CD4-positive, alpha-beta T cell treated with Interleukin-17A for 4 hours (primary cell): ENCODE measurements around the gene R3HDM1.

Source experiments
- DNase-seq: peaks from one replicate; pipeline ENCODE4 v3.0.0-alpha.2; 2020; ENCODE audit warnings: mixed read lengths

Gene R3HDM1

GRCh38 chr2:135728064-135728743, 196.9 kb downstream of the R3HDM1 start:
- no peak for DNase-seq

GRCh38 chr2:135732561-135732960, 201.3 kb downstream of the R3HDM1 start:
- DNase-seq = no peak

DNA sequence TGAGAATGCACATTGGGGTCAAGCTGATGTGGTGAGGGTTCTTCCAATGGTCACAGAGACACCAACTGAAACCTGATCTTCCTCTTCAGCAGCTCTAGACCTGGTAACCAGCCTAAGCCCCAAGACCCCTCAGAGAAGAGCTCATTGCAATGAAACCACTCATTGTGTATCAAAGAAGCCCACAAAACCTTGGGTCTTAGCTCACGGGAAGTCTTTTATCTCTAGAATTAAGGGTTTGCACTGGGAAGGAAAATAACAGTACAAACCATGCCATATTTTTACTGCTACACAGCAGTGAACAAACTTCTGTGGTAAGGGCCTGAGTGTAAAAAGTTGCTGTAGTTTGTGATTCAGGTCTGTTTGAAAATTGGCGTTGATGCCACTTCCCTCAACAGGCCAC, 201.8 kb downstream of the R3HDM1 start:
- DNase-seq = no peak

GRCh38 chr2:135736546-135736945, 205.3 kb downstream of the R3HDM1 start:
- DNase-seq = no peak

GRCh38 chr2:135740206-135740605, 208.9 kb downstream of the R3HDM1 start:
- DNase-seq = no peak

DNA sequence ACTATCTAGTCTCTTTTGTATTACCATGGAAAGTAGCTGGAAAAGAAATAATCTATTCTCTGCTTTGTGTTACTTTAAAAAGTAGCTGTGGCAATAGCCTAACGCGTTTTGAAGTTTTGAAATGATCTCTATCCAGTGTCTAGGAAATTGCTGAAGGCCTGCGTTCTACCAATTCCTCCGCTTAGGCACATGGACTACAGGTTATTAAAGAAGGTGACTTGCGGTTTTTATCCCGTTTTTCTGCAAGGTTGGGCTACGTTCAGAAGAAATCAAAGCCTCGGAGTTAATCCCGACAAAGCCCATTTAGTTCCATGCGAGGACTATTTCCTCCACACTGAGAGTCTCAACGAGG, 209.7 kb downstream of the R3HDM1 start:
- DNase-seq = no peak

DNA sequence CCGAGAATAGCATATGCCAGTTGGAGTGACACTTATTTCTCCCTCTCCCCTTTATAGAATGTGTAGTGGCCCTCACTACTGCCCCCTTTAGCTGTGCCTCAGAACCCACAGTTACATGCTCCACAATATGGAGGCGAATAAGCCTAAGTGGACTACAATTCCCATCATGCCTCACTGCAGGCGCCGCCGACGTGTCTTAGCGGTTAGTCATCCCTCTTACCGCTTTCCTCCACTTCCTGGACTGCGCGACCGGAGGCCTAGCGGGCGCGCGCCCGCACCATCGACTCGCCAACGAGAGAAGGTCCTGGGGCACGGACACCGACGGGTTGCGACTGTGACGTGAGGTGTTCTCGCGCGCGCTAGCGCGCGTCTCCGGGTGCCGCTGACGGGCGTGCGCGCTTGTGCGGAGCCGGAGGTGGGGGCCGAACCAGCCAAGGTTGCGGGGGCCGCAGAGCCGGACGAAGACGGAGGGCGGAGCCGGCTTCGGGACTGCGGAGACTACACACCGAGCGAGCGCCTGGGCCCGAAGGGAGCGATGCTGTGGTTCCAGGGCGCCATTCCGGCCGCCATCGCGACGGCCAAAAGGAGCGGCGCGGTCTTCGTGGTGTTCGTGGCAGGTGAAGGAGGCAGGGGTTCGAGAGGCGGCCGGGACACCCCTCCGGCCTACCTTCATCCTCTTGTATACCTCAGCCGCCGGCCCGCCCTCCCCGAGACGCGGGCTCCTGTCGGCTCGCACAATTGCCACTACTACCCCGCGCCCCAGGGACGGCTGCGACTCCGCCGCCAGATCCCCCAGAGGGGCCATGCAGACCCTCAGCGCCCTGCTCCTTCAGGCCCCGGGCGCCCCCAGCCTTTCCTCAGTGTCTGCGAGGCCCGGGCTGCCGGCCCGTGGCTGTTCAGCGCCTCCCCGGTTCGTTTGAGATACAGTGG, 210.4 kb downstream of the R3HDM1 start, which contains the start of gene UBXN4:
Gene UBXN4, plus strand, starts transcription at position 461 of the 930 bp plus-strand sequence. Its CDS starts 75 bp downstream, at position 536.
- DNase-seq = peak; percentile 95

GRCh38 chr2:135742325-135742757, 211.1 kb downstream of the R3HDM1 start:
- no peak for DNase-seq

- DNase-seq = no peak
Observed at GRCh38 chr2:135743860-135744259, 212.6 kb downstream of the R3HDM1 start.

DNA sequence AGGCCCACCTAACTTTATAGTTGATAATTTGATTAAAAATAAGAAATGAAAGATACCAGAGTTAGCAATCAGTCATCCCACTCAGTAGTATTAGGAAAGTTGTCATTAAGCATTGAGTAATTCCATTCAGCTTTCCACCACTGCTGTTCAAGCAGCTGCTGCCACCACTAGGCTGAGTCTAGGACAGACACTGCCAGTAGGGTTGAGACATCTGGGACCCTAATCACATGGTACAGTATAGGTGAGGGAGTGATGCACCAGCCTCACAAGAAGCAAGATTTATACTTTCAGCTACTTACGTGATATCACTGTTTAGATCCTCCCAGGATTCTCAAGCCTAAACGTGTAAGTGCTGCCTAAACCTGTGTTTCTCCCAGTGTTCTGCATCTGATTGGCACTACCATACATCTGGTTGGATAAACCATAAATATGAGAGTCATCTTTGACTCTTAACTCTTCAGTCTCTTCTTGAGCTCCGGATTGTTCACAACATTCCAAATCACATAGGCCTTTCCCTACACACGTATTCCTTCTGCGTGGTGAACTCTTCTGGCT, 213.6 kb downstream of the R3HDM1 start:
- DNase-seq = peak; percentile 14

GRCh38 chr2:135745545-135745944, 214.3 kb downstream of the R3HDM1 start:
- DNase-seq = no peak

- DNase-seq = no peak
Observed at GRCh38 chr2:135755573-135755972, 224.3 kb downstream of the R3HDM1 start.

- no peak for DNase-seq
Observed at GRCh38 chr2:135756692-135757091, 225.4 kb downstream of the R3HDM1 start.

DNA sequence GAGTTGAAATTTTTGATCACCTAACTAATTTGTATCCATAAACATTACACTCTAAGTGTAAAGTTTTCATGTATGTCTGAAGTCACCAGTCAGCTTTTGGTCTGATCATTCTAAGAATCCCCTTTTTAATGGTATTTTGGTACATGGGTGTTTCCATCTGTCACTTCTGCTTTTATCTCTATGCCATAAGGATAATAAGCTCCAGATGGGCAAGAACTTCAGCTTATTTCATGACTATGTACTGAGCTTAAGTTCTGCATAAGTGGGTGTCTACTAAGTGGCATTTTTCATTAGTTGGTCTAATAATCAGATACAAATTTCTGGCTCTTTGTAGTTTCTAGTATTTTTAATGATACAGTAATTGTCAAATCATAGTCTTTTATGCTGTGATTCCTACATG, 230.7 kb downstream of the R3HDM1 start:
- no peak for DNase-seq

- no peak for DNase-seq
Observed at GRCh38 chr2:135762530-135762929, 231.2 kb downstream of the R3HDM1 start.

DNA sequence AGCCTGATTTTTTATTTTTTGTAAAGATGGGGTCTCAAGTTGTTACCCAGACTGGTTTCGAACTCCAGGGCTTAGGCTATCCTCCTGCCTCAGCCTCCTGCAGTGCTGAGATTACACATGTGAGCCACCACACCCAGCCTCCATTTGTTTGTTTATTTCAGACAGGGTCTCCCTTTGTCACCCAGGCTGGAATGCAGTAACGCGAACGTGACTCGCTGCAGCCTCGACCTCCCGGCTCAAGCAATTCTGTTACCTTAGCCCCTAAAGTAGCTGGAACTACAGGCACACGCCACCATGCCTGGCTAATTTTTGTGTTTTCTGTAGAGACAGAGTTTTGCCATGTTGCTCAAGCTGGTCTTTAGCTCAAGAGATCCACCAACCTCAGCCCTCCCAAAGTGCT, 237.6 kb downstream of the R3HDM1 start:
- no peak for DNase-seq

GRCh38 chr2:135773319-135773718, 242.0 kb downstream of the R3HDM1 start:
- DNase-seq = no peak

- DNase-seq = no peak
Observed at GRCh38 chr2:135773917-135774316, 242.6 kb downstream of the R3HDM1 start.
